Common myeloid progenitor, CD34-positive (primary cell): Measurements from ENCODE around the gene IMPG1.

ENCODE experiments used
- CTCF ChIA-PET: fragments of 350-600 bp; sonication (Branson Sonifier 250); formaldehyde crosslinking; loops from one replicate; lab custom pipeline; 2021; ENCODE audit warnings: antibody characterized with exemption; lab: Charles Lee
- POLR2A ChIA-PET: fragments of 350-600 bp; sonication (Branson Sonifier 250); formaldehyde crosslinking; loops from one replicate; lab custom pipeline; 2021; ENCODE audit warnings: antibody characterized with exemption; lab: Charles Lee
- DNase-seq, 3 donors: peaks; one replicate each; pipeline versions ENCODE4 v3.0.0 to v3.0.0-alpha.2; 2013
- H3K27ac ChIP-seq, 2 experiments: 1 replicate in 1 of 2; 2 replicates in 1 of 2; pipeline ENCODE4 v1.7.0; 2013; ENCODE audit warnings: inconsistent platforms in 2 of 2, low read length in 2 of 2, mild to moderate bottlenecking in 2 of 2, low read depth in 1 of 2, moderate library complexity in 1 of 2; ENCODE audit not compliant: severe bottlenecking in 2 of 2, insufficient read depth in 1 of 2, poor library complexity in 1 of 2
- H3K27me3 ChIP-seq, 5 experiments: replicated peaks in 2 of 5; 1 replicate in 3 of 5; 2 replicates in 2 of 5; pipeline versions ENCODE4 v1.6.1 to v1.7.0; 2013; ENCODE audit warnings: low read length in 4 of 5, mild to moderate bottlenecking in 2 of 5, moderate library complexity in 2 of 5, inconsistent platforms in 1 of 5; ENCODE audit not compliant: insufficient read depth in 5 of 5, control insufficient read depth in 4 of 5
- H3K36me3 ChIP-seq, 4 experiments: 1 replicate in 2 of 4; 2 replicates in 2 of 4; pipeline versions ENCODE4 v1.6.1 to v1.7.0; 2013; ENCODE audit warnings: low read length in 3 of 4, control low read depth in 1 of 4, mild to moderate bottlenecking in 1 of 4; ENCODE audit not compliant: control insufficient read depth in 4 of 4, insufficient read depth in 4 of 4
- H3K4me1 ChIP-seq, 4 experiments: 1 replicate in 3 of 4; 2 replicates in 1 of 4; pipeline versions ENCODE4 v1.6.1 to v1.7.1; 2013; ENCODE audit warnings: low read length in 3 of 4, mild to moderate bottlenecking in 3 of 4, control low read depth in 1 of 4, inconsistent platforms in 1 of 4, moderate library complexity in 1 of 4; ENCODE audit not compliant: control insufficient read depth in 4 of 4, insufficient read depth in 4 of 4; ENCODE audit errors: control extremely low read depth in 1 of 4
- H3K4me3 ChIP-seq, 7 experiments: 1 replicate in 4 of 7; 2 replicates in 3 of 7; pipeline versions ENCODE4 v1.5.1 to v1.7.0; 2013; ENCODE audit warnings: mild to moderate bottlenecking in 7 of 7, low read length in 6 of 7, moderate library complexity in 6 of 7, inconsistent platforms in 2 of 7, low read depth in 2 of 7, control low read depth in 1 of 7; ENCODE audit not compliant: insufficient read depth in 4 of 7, control insufficient read depth in 1 of 7; ENCODE audit errors: extremely low read depth in 1 of 7
- H3K9me3 ChIP-seq, 5 experiments: 1 replicate in 4 of 5; 2 replicates in 1 of 5; pipeline versions ENCODE4 v1.6.1 to v1.7.1; 2013; ENCODE audit warnings: low read length in 4 of 5, mild to moderate bottlenecking in 2 of 5, inconsistent platforms in 1 of 5, low read depth in 1 of 5, moderate library complexity in 1 of 5; ENCODE audit not compliant: control insufficient read depth in 4 of 5, insufficient read depth in 2 of 5; ENCODE audit errors: control extremely low read depth in 1 of 5
- WGBS: methylation state at CpG from one replicate; pipeline ENCODE4 v1.1.5; 2013; ENCODE audit not compliant: insufficient coverage; 5-methylcytosine and 5-hydroxymethylcytosine counted together

The IMPG1 gene

GRCh38 chr6:75936682-75937081 is 135.8 kb downstream of the IMPG1 start:
- no peak overlapping the region for H3K27ac ChIP-seq
- CTCF ChIA-PET = interaction anchor here (0.9 kb wide), 1 partner anchor 24 kb away, joined by 3 read pairs; no protein-coding TSS in a partner anchor
- H3K4me1 ChIP-seq = peaks cover 0 to 10% (median 8%) of the 10 kb centered on the region in 4 experiments
- DNase-seq = no peak
- H3K4me3 ChIP-seq = no peak overlapping the region
- POLR2A ChIA-PET = no interaction called here
- H3K9me3 ChIP-seq = no peaks in the 10 kb centered on the region
- H3K36me3 ChIP-seq = no peaks in the 10 kb centered on the region
- WGBS = 90% methylated on average over 3 of the region's 3 CpGs
- peaks cover 0 to 28% (median 20%) of the 10 kb centered on the region in 5 experiments for H3K27me3 ChIP-seq

GRCh38 chr6:75935473-75935793 is 137.0 kb downstream of the IMPG1 start:
- CTCF ChIA-PET = interaction anchor here (1.0 to 1.7 kb wide), 4 partner anchors 17 to 1715 kb away, joined by 3 to 5 read pairs (median 4); no protein-coding TSS in a partner anchor

GRCh38 chr6:75934643-75935472 is 137.6 kb downstream of the IMPG1 start:
- peaks cover 0 to 28% (median 20%) of the 10 kb centered on the region in 5 experiments for H3K27me3 ChIP-seq
- DNase-seq = peak; percentile 62 to 82 (median 82)
- ChIA-PET CTCF (interaction anchor here (0.9 to 3.1 kb wide), 6 partner anchors 17 to 1716 kb away, joined by 3 to 7 read pairs (median 4); no protein-coding TSS in a partner anchor), POLR2A (no interaction called here)
- H3K4me3 ChIP-seq = peak overlapping the region in 5 of 7 experiments; percentile 11 to 70 (median 53)
- WGBS = 5% methylated on average over 29 of the region's 32 CpGs
- no peaks in the 10 kb centered on the region for H3K36me3 ChIP-seq
- no peaks in the 10 kb centered on the region for H3K9me3 ChIP-seq
- peaks cover 0 to 10% (median 8%) of the 10 kb centered on the region in 4 experiments for H3K4me1 ChIP-seq
- H3K27ac ChIP-seq = no peak overlapping the region

More at GRCh38 chr6:75935473-75935793, 137.0 kb downstream of the IMPG1 start:
- no peak for DNase-seq
- Histone ChIP-seq H3K4me1 (peaks cover 0 to 10% (median 8%) of the 10 kb centered on the region in 4 experiments), H3K27ac (no peak overlapping the region), H3K4me3 (peak overlapping the region in 5 of 7 experiments; percentile 11 to 70 (median 53)), H3K36me3 (no peaks in the 10 kb centered on the region), H3K9me3 (no peaks in the 10 kb centered on the region), H3K27me3 (peaks cover 0 to 28% (median 20%) of the 10 kb centered on the region in 5 experiments)
- POLR2A ChIA-PET = no interaction called here
- WGBS = 80% methylated on average over 2 of the region's 12 CpGs

- H3K9me3 ChIP-seq = no peaks in the 10 kb centered on the region
- H3K4me3 ChIP-seq = no peak overlapping the region
- H3K27me3 ChIP-seq = peaks cover 0 to 28% (median 18%) of the 10 kb centered on the region in 5 experiments
- POLR2A ChIA-PET = no interaction called here
- H3K4me1 ChIP-seq = peaks cover 0 to 10% (median 8%) of the 10 kb centered on the region in 4 experiments
- no peaks in the 10 kb centered on the region for H3K36me3 ChIP-seq
- no peak for DNase-seq
- CTCF ChIA-PET = interaction anchor here (0.9 to 3.1 kb wide), 3 partner anchors 13 to 1532 kb away, joined by 3 to 7 read pairs (median 3); no protein-coding TSS in a partner anchor
- H3K27ac ChIP-seq = no peak overlapping the region
- WGBS = 95% methylated on average over 4 of the region's 7 CpGs
Measured at GRCh38 chr6:75933387-75933975, 139.0 kb downstream of the IMPG1 start.

GRCh38 chr6:75932067-75932466 is 140.4 kb downstream of the IMPG1 start:
- ChIA-PET POLR2A (no interaction called here), CTCF (interaction anchor here (0.6 to 3.1 kb wide), 6 partner anchors 9 to 1535 kb away, joined by 3 to 7 read pairs (median 4); no protein-coding TSS in a partner anchor)
- peak; percentile 12 to 29 (median 12) for DNase-seq

GRCh38 chr6:75931011-75931680 is 141.3 kb downstream of the IMPG1 start:
- DNase-seq = no peak
- Histone ChIP-seq H3K36me3 (no peaks in the 10 kb centered on the region), H3K4me1 (peaks cover 0 to 10% (median 8%) of the 10 kb centered on the region in 4 experiments), H3K27me3 (peaks cover 0 to 16% (median 10%) of the 10 kb centered on the region in 5 experiments), H3K27ac (no peak overlapping the region), H3K4me3 (no peak overlapping the region), H3K9me3 (no peaks in the 10 kb centered on the region)
- 93% methylated on average over 10 of the region's 11 CpGs for WGBS
- CTCF ChIA-PET = interaction anchor here (1.3 to 2.1 kb wide), 3 partner anchors 10 to 37 kb away, joined by 4 to 7 read pairs (median 4); no protein-coding TSS in a partner anchor
- POLR2A ChIA-PET = no interaction called here

More at GRCh38 chr6:75932067-75932466, 140.4 kb downstream of the IMPG1 start:
- H3K4me3 ChIP-seq = no peak overlapping the region
- H3K27ac ChIP-seq = no peak overlapping the region
- H3K27me3 ChIP-seq = peaks cover 0 to 22% (median 18%) of the 10 kb centered on the region in 5 experiments
- H3K4me1 ChIP-seq = peaks cover 0 to 10% (median 8%) of the 10 kb centered on the region in 4 experiments
- no peaks in the 10 kb centered on the region for H3K9me3 ChIP-seq
- H3K36me3 ChIP-seq = no peaks in the 10 kb centered on the region
- WGBS = 87% methylated on average over 3 of the region's 5 CpGs
